Colonic mucosa (tissue), 4 donors: ENCODE measurements around the gene PCNX2. TPM values are rescaled to one million over a fixed set of nuclear protein-coding genes. Genes with fewer than 3 reads are reported as not detected.

ENCODE experiments used
- DNase-seq: peaks from one replicate; pipeline ENCODE4 v3.0.0-alpha.2; 2020
- H3K27ac ChIP-seq: fragments of 200-600 bp; one replicate; pipeline ENCODE4 v1.8.0; 2021
- H3K27me3 ChIP-seq: fragments of 200-600 bp; one replicate; pipeline ENCODE4 v1.8.0; 2021
- H3K36me3 ChIP-seq: fragments of 200-600 bp; one replicate; pipeline ENCODE4 v1.8.0; 2021
- H3K4me1 ChIP-seq: fragments of 200-600 bp; one replicate; pipeline ENCODE4 v1.8.0; 2021; ENCODE audit warnings: mild to moderate bottlenecking
- H3K4me3 ChIP-seq: fragments of 200-600 bp; one replicate; pipeline ENCODE4 v1.8.0; 2021
- H3K9ac ChIP-seq, 2 donors: one replicate each; pipeline ENCODE4 v1.7.0; 2013; ENCODE audit warnings: control low read depth in 2 of 2, low read depth in 2 of 2, low read length in 2 of 2
- H3K9me3 ChIP-seq: fragments of 200-600 bp; one replicate; pipeline ENCODE4 v1.8.0; 2021
- intact Hi-C: fragments of 100-400 bp; cut with DNase I; formaldehyde crosslinking; loops from one replicate; pipeline ENCODE4 v1.14.1; 2022
- total RNA-seq, 2 donors: library from RNA; stranded (reverse); fragmentation: NEBNext Ultra II Directional in 1 of 2; extraction: Animal tissue kit (Norgen Biotek cat#: 25700) in 1 of 2; gene quantifications; one replicate each; pipeline ENCODE4 v1.2.1, GENCODE V29; 2021
- TF ChIP-seq, protein P1 (sequence below): fragments of 200-600 bp; IDR thresholded peaks from one replicate; pipeline ENCODE4 v1.8.0; 2022; ENCODE audit warnings: antibody characterized with exemption, mild to moderate bottlenecking
- donor health status: healthy.
- donor health status: DM: no; HTN: no; CAD: no.
- donor health status: DM: no; HTN: no; CAD: no.

PCNX2 gene
- total RNA-seq, 2 donors from 2014 or later: 5.4 to 6.7 TPM

DNA sequence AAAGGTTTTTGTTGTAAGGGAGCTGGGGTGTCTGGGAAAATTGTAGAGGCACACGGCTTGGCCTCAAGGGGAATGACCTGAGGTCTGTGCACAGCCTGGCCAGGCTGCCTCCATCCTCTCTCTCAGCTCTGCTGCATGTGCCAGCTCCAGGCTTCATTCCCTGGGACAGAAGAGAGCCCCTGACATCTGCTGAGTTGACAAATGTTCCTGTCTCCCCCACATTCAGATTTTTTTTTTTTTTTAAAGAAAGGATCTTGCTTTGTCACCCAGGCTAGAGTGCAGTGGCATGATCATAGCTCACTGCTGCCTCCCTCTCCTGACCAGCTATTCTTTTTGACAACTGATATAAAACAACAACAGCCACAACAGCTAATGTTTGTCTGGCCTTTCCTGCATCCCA is 84.4 kb downstream of the PCNX2 start:
- DNase-seq: no peak
- intact Hi-C loops: no loop called here
- H3K9me3 ChIP-seq: no peaks in the 10 kb centered on the region
- no peak overlapping the region for H3K27ac ChIP-seq
- TF ChIP-seq, protein P1, sequence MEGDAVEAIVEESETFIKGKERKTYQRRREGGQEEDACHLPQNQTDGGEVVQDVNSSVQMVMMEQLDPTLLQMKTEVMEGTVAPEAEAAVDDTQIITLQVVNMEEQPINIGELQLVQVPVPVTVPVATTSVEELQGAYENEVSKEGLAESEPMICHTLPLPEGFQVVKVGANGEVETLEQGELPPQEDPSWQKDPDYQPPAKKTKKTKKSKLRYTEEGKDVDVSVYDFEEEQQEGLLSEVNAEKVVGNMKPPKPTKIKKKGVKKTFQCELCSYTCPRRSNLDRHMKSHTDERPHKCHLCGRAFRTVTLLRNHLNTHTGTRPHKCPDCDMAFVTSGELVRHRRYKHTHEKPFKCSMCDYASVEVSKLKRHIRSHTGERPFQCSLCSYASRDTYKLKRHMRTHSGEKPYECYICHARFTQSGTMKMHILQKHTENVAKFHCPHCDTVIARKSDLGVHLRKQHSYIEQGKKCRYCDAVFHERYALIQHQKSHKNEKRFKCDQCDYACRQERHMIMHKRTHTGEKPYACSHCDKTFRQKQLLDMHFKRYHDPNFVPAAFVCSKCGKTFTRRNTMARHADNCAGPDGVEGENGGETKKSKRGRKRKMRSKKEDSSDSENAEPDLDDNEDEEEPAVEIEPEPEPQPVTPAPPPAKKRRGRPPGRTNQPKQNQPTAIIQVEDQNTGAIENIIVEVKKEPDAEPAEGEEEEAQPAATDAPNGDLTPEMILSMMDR: no peak
- no peak overlapping the region for H3K9ac ChIP-seq
- H3K4me1 ChIP-seq: no peaks in the 10 kb centered on the region
- no peak overlapping the region for H3K4me3 ChIP-seq
- no peaks in the 10 kb centered on the region for H3K27me3 ChIP-seq
- no peaks in the 10 kb centered on the region for H3K36me3 ChIP-seq

DNA sequence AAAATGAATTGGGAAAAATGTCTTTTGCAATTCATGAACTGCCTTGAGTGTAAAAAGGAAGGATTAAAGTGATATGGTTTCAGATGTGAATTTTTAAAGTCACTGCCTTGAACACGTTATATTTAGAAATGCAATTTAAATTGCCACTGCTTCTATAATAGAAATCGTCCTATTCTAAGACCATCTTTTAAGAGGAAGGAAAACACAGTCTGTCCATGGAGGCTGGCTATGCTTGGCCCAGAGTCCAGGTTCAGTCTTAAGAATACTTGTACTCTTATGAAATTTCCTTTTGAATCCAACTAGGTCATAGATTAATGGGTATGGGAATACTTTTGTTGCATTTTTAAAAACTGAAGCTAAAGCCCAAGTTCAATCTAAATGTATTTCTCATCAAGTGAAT is 86.0 kb downstream of the PCNX2 start:
- intact Hi-C loops: no loop called here

GRCh38 chr1:233208687-233209086 is 86.8 kb downstream of the PCNX2 start:
- TF ChIP-seq, protein P1: no peak
- no peak overlapping the region for H3K4me3 ChIP-seq
- H3K9me3 ChIP-seq: no peaks in the 10 kb centered on the region
- intact Hi-C loops: no loop called here
- no peak overlapping the region for H3K9ac ChIP-seq
- H3K36me3 ChIP-seq: no peaks in the 10 kb centered on the region
- H3K4me1 ChIP-seq: no peaks in the 10 kb centered on the region
- H3K27me3 ChIP-seq: no peaks in the 10 kb centered on the region
- no peak overlapping the region for H3K27ac ChIP-seq
- DNase-seq: no peak

More for the DNA sequence above, 86.0 kb downstream of the PCNX2 start:
- H3K27me3 ChIP-seq: no peaks in the 10 kb centered on the region
- DNase-seq: no peak
- H3K4me1 ChIP-seq: no peaks in the 10 kb centered on the region
- no peak overlapping the region for H3K4me3 ChIP-seq
- no peak overlapping the region for H3K27ac ChIP-seq
- no peaks in the 10 kb centered on the region for H3K9me3 ChIP-seq
- no peak overlapping the region for H3K9ac ChIP-seq
- H3K36me3 ChIP-seq: no peaks in the 10 kb centered on the region
- TF ChIP-seq, protein P1: no peak

GRCh38 chr1:233197940-233198339 is 97.6 kb downstream of the PCNX2 start:
- Histone ChIP-seq H3K9ac (no peak overlapping the region), H3K4me1 (no peaks in the 10 kb centered on the region), H3K9me3 (peaks cover 5% of the 10 kb centered on the region), H3K36me3 (no peaks in the 10 kb centered on the region), H3K27ac (no peak overlapping the region), H3K4me3 (no peak overlapping the region), H3K27me3 (no peaks in the 10 kb centered on the region)
- no peak for DNase-seq
- TF ChIP-seq, protein P1: no peak
- intact Hi-C loops: no loop called here

DNA sequence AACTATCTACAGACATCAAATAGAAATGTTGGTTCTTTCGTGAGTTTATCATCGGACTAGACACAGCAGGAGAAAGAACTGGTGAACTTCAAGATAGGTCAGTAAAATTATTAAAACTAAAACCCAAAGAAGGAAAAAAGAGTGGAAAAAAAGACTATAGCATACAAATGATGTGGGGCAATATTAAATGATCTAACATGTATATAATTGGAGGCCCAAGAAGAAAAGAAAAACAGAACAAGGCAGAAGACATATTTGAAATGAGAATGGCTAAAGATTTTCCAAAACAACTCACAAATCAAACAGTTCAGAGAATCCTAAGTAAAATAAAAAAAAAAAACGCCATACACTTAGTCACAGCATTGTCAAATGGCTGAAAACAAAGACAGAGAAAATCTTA is 101.8 kb downstream of the PCNX2 start:
- TF ChIP-seq, protein P1: no peak

DNA sequence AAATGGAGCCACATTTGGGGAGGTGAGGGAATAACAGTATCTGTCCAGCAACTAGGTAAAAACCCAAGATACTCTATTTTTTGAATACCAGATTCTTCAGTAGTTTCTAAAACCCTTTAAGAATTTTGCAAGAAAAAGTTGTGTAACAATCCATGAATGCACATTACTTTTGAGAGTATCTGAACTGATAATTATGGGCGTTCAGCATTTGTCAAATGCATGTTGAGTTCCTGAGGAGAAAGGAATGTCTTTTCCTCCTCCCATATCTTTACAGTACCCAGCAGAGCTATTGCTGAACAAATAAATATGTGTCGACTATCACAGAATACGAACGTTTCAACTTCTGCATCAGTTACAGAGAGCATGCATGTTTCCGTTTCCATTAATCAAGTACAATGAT is 104.5 kb downstream of the PCNX2 start:
- Histone ChIP-seq H3K27ac (no peak overlapping the region), H3K9ac (no peak overlapping the region), H3K9me3 (peaks cover 5% of the 10 kb centered on the region), H3K27me3 (no peaks in the 10 kb centered on the region), H3K4me3 (no peak overlapping the region), H3K4me1 (no peaks in the 10 kb centered on the region), H3K36me3 (no peaks in the 10 kb centered on the region)
- no peak for DNase-seq
- TF ChIP-seq, protein P1: no peak
- intact Hi-C loops: no loop called here

More for the DNA sequence above, 101.8 kb downstream of the PCNX2 start:
- Histone ChIP-seq H3K4me3 (no peak overlapping the region), H3K9me3 (peaks cover 5% of the 10 kb centered on the region), H3K36me3 (no peaks in the 10 kb centered on the region), H3K4me1 (no peaks in the 10 kb centered on the region), H3K9ac (no peak overlapping the region), H3K27me3 (no peaks in the 10 kb centered on the region), H3K27ac (no peak overlapping the region)
- no peak for DNase-seq
- intact Hi-C loops: no loop called here
